IgD-negative memory B cell (primary cell): ENCODE results near the gene SP110. TPM values are rescaled to one million over a fixed set of nuclear protein-coding genes. Genes with fewer than 3 reads are reported as not detected.
"Not testable (repeated sequence)": the region's sequence is repeated elsewhere in the genome, so short reads cannot be mapped to it uniquely, and the experiment has no call there.

Source experiments
- H3K27ac Mint-ChIP-seq, 3 donors: one replicate each; pipeline ENCODE4 v1.8.0; 2020 to 2022; ENCODE audit warnings: mild to moderate bottlenecking in 3 of 3, mixed read lengths in 3 of 3, moderate library complexity in 1 of 3
- H3K27me3 Mint-ChIP-seq: one replicate; pipeline ENCODE4 v1.8.0; 2021; ENCODE audit warnings: mixed read lengths
- H3K36me3 Mint-ChIP-seq: one replicate; pipeline ENCODE4 v1.8.0; 2020; ENCODE audit warnings: mild to moderate bottlenecking, mixed read lengths
- H3K4me1 Mint-ChIP-seq, 3 donors: one replicate each; pipeline ENCODE4 v1.8.0; 2020 to 2022; ENCODE audit warnings: mixed read lengths in 3 of 3, mild to moderate bottlenecking in 1 of 3
- H3K4me3 Mint-ChIP-seq, 4 donors: one replicate each; pipeline ENCODE4 v1.8.0; 2020 to 2022; ENCODE audit warnings: mild to moderate bottlenecking in 4 of 4, mixed read lengths in 4 of 4, moderate library complexity in 3 of 4
- H3K9me3 Mint-ChIP-seq, 3 donors: one replicate each; pipeline ENCODE4 v1.8.0; 2020 to 2021; ENCODE audit warnings: mixed read lengths in 3 of 3, mild to moderate bottlenecking in 1 of 3
- polyA plus RNA-seq: library from polyadenylated mRNA; unstranded; fragments of 300-500 nt; fragmentation: Illumina TruSeq; gene quantifications from one replicate; pipeline ENCODE4 v1.2.3, GENCODE V29; 2021

Gene SP110
- 273 TPM for polyA plus RNA-seq

DNA sequence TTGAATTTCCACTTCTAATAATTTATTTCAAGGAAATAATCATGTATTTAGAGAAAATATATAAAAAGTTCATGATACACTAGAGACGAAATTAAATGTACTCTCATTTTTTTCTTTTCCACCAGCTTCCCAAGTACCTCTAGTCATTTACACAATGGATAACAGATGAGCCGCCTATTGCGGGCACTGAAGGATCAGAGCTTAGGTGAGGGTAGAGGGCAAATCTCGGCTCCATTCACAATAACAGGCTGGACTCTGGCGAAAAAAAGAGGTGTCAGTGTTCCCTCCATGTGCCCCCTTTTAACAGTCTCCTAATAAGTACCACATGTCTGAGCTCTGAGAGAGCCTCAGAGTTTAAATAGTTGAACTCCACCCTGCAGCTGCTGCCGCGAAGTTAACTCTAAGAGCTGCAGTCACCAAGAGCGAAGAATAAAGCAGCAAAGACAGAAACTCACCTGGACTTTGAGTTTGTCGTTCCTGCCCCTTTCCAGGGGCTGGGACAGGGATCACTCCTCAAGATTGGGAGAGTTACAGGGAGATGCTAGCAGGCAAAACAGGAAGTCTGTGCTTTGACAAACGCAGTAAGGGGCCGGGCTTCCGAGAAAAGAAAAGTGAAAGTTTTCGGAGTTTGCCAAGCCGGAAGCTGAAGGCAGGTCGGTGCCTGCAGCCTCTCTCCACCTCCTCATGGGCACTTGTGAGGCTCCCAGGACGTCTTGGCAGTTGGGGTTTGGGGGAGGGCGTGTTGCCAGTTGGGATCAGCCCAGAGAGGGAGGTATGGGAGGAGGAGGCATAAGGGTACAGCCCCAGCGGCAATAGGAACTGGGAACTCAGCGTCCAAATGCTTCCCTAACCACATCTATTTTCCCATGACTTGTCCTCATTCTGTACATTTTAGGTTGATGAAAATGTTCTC lies at the start of gene SP110:
Gene SP110, minus strand, starts transcription at position 566 of the 913 bp plus-strand sequence. CDS start 3,057 bp downstream, outside the sequence.
- Mint-ChIP-seq H3K4me3 (peak within 1 kb of the TSS; percentile 92 to 100 (median 98)), H3K27me3 (no peaks in the 10 kb centered on the region), H3K9me3 (no peaks in the 10 kb centered on the region), H3K4me1 (peaks cover 35 to 66% (median 58%) of the 10 kb centered on the region in 3 donors), H3K27ac (peak within 1 kb of the TSS; percentile 86 to 99 (median 94)), H3K36me3 (peaks cover 13% of the 10 kb centered on the region)

DNA sequence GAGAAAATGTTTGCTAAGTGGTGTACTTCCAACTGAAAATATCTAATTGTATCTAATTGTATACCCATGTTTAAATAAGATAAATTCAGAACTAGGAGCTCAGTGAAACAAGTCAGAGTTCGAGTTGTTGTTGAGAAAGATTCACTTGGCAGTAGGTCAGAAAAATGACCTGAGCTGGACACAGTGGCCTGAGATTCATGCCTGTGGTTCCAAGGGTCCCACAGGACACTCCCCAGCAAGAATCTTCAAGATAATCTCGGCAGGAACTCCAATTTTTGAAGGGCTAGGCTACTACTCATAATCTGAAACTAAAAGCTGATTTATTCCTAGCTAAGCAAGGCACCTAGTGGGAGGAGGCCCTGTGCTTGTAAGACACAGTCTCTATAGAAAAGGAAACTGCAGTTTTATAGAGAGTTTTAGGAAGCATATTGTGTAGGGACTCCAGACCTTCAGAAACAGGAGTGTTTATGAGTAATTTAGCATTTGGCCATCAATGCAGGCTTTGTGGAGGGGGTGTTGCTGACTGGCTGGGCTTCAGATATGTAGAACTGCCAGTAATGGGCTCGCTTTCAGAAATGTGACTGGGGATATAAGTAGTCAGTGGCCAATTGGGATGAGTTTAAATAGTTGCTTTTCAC lies 48.9 kb upstream of the SP110 start:
- Mint-ChIP-seq H3K4me1 (peaks cover 43 to 46% (median 45%) of the 10 kb centered on the region in 3 donors), H3K27me3 (no peaks in the 10 kb centered on the region), H3K4me3 (peak overlapping the region in 3 of 4 donors; percentile 12 to 87 (median 83)), H3K36me3 (peaks cover 23% of the 10 kb centered on the region), H3K9me3 (no peaks in the 10 kb centered on the region), H3K27ac (peak overlapping the region; percentile 56 to 90 (median 88))

DNA sequence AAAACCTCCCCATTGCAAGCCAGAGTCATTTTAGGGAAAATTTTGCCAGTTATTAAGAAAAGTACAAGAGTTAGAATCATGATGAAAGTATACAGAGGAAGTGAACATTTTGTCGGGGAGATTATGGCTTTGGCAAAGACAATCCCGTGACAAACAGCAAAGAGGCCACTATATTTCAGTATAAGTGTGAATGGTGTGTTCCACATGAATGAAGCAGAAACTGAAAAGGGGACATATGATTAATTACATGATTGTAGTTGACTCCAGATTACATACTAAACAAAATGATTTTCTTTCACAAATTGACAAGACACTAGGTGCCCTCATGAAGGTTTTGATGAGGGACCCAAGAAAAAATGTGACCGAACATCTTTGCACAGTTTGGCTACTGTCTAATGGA lies 47.8 kb upstream of the SP110 start:
- Mint-ChIP-seq H3K4me3 (peak overlapping the region in 3 of 4 donors; percentile 24 to 71 (median 58)), H3K4me1 (peaks cover 47 to 54% (median 53%) of the 10 kb centered on the region in 3 donors), H3K36me3 (peaks cover 23% of the 10 kb centered on the region), H3K27me3 (no peaks in the 10 kb centered on the region), H3K27ac (peak overlapping the region; percentile 46 to 90 (median 63)), H3K9me3 (no peaks in the 10 kb centered on the region)

GRCh38 chr2:230267059-230267458 lies 47.3 kb upstream of the SP110 start:
- H3K36me3 Mint-ChIP-seq = peaks cover 21% of the 10 kb centered on the region
- H3K9me3 Mint-ChIP-seq = no peaks in the 10 kb centered on the region
- H3K27me3 Mint-ChIP-seq = no peaks in the 10 kb centered on the region
- H3K4me3 Mint-ChIP-seq = peak overlapping the region in 3 of 4 donors; percentile 24 to 71 (median 58)
- H3K27ac Mint-ChIP-seq = peak overlapping the region; percentile 63 to 90 (median 86)
- peaks cover 52 to 59% (median 58%) of the 10 kb centered on the region in 3 donors for H3K4me1 Mint-ChIP-seq

- Mint-ChIP-seq H3K27ac (peak overlapping the region; percentile 63 to 90 (median 86)), H3K4me3 (peak overlapping the region in 3 of 4 donors; percentile 2 to 61 (median 2)), H3K4me1 (peaks cover 55 to 63% (median 62%) of the 10 kb centered on the region in 3 donors), H3K27me3 (no peaks in the 10 kb centered on the region), H3K9me3 (no peaks in the 10 kb centered on the region), H3K36me3 (peaks cover 20% of the 10 kb centered on the region)
Measured at GRCh38 chr2:230266638-230267037, 46.9 kb upstream of the SP110 start.

DNA sequence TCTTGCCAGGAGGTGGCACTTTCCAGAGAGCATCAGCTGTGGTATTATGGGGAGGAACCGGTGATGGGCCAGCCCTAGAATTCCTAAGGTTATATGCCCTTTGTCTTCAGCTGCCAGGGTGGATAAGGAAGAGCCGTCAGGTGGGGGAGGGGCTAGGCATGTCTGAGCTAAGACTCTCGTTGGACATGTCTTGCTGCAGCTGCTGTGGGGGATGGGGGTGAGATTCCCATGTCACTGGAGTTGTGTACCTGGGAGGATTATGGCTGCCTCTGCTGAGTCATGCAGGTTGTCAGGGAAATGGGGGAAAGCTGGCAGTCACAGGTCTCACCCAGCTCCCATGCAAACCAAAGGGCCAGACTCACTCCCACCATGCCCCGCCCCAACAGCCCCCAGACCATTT lies 45.2 kb upstream of the SP110 start:
- not testable (repeated sequence) for H3K9me3 Mint-ChIP-seq
- peaks cover 68 to 76% (median 70%) of the 10 kb centered on the region in 3 donors for H3K4me1 Mint-ChIP-seq

GRCh38 chr2:230262246-230262645 lies 42.5 kb upstream of the SP110 start:
- peaks cover 25% of the 10 kb centered on the region for H3K36me3 Mint-ChIP-seq
- H3K4me3 Mint-ChIP-seq = peak overlapping the region; percentile 1 to 58 (median 15)
- H3K9me3 Mint-ChIP-seq = peaks cover 0 to 5% (median 0%) of the 10 kb centered on the region in 3 donors
- no peaks in the 10 kb centered on the region for H3K27me3 Mint-ChIP-seq
- H3K27ac Mint-ChIP-seq = peak overlapping the region; percentile 23 to 92 (median 72)
- H3K4me1 Mint-ChIP-seq = peaks cover 58 to 66% (median 63%) of the 10 kb centered on the region in 3 donors

More for the DNA sequence above, 45.2 kb upstream of the SP110 start:
- not testable (repeated sequence) for H3K27me3 Mint-ChIP-seq, H3K4me3 Mint-ChIP-seq
- H3K27ac Mint-ChIP-seq = peak overlapping the region; percentile 14 to 86 (median 20)
- H3K36me3 Mint-ChIP-seq = peaks cover 29% of the 10 kb centered on the region

- Mint-ChIP-seq H3K4me1 (peaks cover 46 to 53% (median 52%) of the 10 kb centered on the region in 3 donors), H3K27ac (peak overlapping the region in 2 of 3 donors; percentile 50 to 86), H3K36me3 (peaks cover 25% of the 10 kb centered on the region), H3K27me3 (no peaks in the 10 kb centered on the region), H3K9me3 (peaks cover 0 to 5% (median 0%) of the 10 kb centered on the region in 3 donors), H3K4me3 (no peak overlapping the region)
Measured at GRCh38 chr2:230258483-230258882, 38.7 kb upstream of the SP110 start.

DNA sequence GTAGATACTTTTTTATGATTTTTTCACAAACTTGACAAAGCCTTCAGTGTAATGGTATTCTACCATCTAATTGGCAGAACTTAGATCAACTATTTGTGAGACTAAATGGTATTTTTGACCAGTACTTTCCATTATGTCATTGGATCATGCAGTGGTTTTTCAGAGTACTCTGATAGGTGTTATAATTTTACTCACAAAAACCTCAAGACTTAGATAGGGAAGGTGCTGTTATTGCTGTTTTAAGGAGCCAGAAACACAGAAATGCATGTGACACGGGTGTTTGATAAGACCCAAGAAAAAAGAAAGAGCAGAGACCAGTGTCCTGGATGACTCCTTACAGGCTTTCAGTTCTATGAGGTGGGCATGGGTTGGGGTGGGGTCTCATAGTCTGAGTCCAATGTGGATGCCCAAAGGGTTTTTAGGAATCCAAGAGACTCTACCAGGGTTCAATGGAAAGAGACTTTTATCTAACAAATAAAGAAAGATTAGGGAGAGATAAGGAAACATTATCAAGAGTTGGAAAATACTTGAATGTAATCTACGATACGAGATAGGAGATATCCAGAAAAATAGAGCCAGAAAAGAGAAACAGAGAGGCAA lies 37.0 kb upstream of the SP110 start:
- no peaks in the 10 kb centered on the region for H3K27me3 Mint-ChIP-seq
- peak overlapping the region in 2 of 4 donors; percentile 58 to 74 for H3K4me3 Mint-ChIP-seq
- H3K9me3 Mint-ChIP-seq = peaks cover 0 to 5% (median 0%) of the 10 kb centered on the region in 3 donors
- peaks cover 21% of the 10 kb centered on the region for H3K36me3 Mint-ChIP-seq
- H3K27ac Mint-ChIP-seq = peak overlapping the region; percentile 50 to 86 (median 72)
- peaks cover 37 to 40% (median 39%) of the 10 kb centered on the region in 3 donors for H3K4me1 Mint-ChIP-seq

GRCh38 chr2:230254152-230254881 lies 34.5 kb upstream of the SP110 start:
- Mint-ChIP-seq H3K27me3 (no peaks in the 10 kb centered on the region), H3K9me3 (no peaks in the 10 kb centered on the region), H3K27ac (no peak overlapping the region), H3K4me1 (peaks cover 19 to 22% (median 20%) of the 10 kb centered on the region in 3 donors), H3K36me3 (peaks cover 4% of the 10 kb centered on the region), H3K4me3 (no peak overlapping the region)

- Mint-ChIP-seq H3K4me1 (peaks cover 0 to 5% (median under 1%) of the 10 kb centered on the region in 3 donors), H3K36me3 (no peaks in the 10 kb centered on the region), H3K4me3 (no peak overlapping the region), H3K9me3 (no peaks in the 10 kb centered on the region), H3K27ac (peak overlapping the region in 1 of 3 donors; percentile 46), H3K27me3 (no peaks in the 10 kb centered on the region)
Measured at GRCh38 chr2:230250231-230250630, 30.4 kb upstream of the SP110 start.

GRCh38 chr2:230246206-230246605 lies 26.4 kb upstream of the SP110 start:
- Mint-ChIP-seq H3K4me3 (no peak overlapping the region), H3K36me3 (peaks cover 8% of the 10 kb centered on the region), H3K27me3 (no peaks in the 10 kb centered on the region), H3K4me1 (peaks cover 4 to 7% (median 6%) of the 10 kb centered on the region in 3 donors), H3K9me3 (no peaks in the 10 kb centered on the region), H3K27ac (no peak overlapping the region)

DNA sequence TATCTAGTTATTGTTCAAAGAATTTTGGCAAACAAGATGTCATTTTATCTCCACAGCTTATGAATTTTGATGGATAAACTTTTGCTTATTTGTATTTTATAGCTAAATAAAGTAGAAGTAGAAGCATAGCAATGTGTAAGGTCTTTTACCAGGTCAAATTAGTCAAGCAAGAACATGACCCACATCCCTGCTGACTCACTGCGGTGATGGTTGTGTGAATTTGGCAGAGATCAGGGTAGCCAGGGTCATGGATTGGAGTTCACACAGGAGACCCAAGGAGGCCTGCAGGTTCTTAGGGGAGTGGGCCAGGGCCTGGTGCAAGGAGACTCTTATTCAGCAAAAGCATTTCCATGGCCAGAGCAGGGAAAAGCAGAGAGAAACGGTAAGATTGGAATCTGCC lies 24.4 kb upstream of the SP110 start:
- Mint-ChIP-seq H3K9me3 (no peaks in the 10 kb centered on the region), H3K36me3 (peaks cover 12% of the 10 kb centered on the region), H3K4me3 (no peak overlapping the region), H3K27ac (no peak overlapping the region), H3K4me1 (peaks cover 4 to 9% (median 8%) of the 10 kb centered on the region in 3 donors), H3K27me3 (no peaks in the 10 kb centered on the region)

DNA sequence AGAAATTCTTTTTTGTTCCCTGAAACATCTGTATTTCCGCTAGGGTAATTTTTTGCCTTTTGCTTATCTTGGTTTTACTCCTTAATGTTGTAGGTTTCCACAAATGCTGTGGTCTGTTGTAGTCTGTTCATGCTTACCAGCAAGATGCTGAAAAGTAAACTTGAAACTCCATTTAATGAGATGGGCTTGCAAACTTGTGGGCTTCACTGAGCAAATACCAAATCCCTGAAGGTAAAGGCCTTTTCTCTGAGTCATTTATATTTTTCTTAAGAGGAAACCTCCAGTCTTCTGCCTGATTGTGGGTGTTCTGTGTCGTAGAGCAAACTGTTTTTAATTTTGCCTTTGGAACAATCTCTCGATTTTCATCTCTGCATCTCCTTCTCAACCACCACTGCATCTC lies 15.1 kb upstream of the SP110 start:
- H3K4me3 Mint-ChIP-seq = peak overlapping the region; percentile 3 to 81 (median 72)
- H3K27ac Mint-ChIP-seq = peak overlapping the region in 2 of 3 donors; percentile 44 to 81
- peaks cover 44 to 57% (median 44%) of the 10 kb centered on the region in 3 donors for H3K4me1 Mint-ChIP-seq
- H3K27me3 Mint-ChIP-seq = peaks cover 2% of the 10 kb centered on the region
- peaks cover 23% of the 10 kb centered on the region for H3K36me3 Mint-ChIP-seq
- peaks cover 5 to 16% (median 6%) of the 10 kb centered on the region in 3 donors for H3K9me3 Mint-ChIP-seq
